Cortex of kidney (tissue), 1 donor: Measurements from ENCODE around the gene HLA-DRB1.
"Not testable (repeated sequence)": the region's sequence is repeated elsewhere in the genome, so short reads cannot be mapped to it uniquely, and the experiment has no call there.

Experiments
- DNase-seq: peaks from one replicate; lab custom pipeline; 2025; lab: John Stamatoyannopoulos, UW

The HLA-DRB1 gene

GRCh38 chr6:32558426-32559057 is 31.1 kb downstream of the HLA-DRB1 start:
- DNase-seq: no peak

GRCh38 chr6:32554116-32554965 is 35.3 kb downstream of the HLA-DRB1 start:
- no peak for DNase-seq

- DNase-seq: no peak
These were observed 36.5 kb downstream of the HLA-DRB1 start for GRCh38 chr6:32553037-32553742.

- DNase-seq: no peak
These were observed 38.2 kb downstream of the HLA-DRB1 start for GRCh38 chr6:32551410-32551809.

GRCh38 chr6:32539839-32540238 is 49.8 kb downstream of the HLA-DRB1 start:
- no peak for DNase-seq

GRCh38 chr6:32530431-32530793 is 59.2 kb downstream of the HLA-DRB1 start:
- DNase-seq: not testable (repeated sequence)

GRCh38 chr6:32529697-32530430 is 59.8 kb downstream of the HLA-DRB1 start, which contains the start of gene HLA-DRB5:
Gene HLA-DRB5, minus strand, starts transcription at chr6:32530287. Its CDS starts 63 bp downstream, at chr6:32530224.
- DNase-seq: no peak
